Measurements from ENCODE around the gene YAF2.

DNA sequence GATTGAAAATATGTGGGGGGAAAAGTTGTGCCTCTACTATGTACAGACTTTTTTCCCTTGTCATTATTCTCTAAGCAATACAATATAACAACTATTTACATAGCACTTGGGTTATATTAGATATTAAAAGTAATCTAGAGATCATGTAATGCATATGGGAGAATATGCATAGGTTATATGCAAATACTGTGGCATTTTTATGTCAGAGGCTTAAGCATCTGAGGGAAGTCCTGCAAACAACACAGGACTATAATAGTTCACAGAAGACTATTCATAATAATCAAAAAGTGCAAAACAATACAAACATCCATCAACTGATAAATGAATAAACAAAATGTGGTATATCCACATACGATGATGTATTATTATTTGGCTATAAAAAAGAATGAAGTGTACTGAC lies 33.7 kb downstream of the YAF2 start:
- TF ChIP-seq, protein P1, sequence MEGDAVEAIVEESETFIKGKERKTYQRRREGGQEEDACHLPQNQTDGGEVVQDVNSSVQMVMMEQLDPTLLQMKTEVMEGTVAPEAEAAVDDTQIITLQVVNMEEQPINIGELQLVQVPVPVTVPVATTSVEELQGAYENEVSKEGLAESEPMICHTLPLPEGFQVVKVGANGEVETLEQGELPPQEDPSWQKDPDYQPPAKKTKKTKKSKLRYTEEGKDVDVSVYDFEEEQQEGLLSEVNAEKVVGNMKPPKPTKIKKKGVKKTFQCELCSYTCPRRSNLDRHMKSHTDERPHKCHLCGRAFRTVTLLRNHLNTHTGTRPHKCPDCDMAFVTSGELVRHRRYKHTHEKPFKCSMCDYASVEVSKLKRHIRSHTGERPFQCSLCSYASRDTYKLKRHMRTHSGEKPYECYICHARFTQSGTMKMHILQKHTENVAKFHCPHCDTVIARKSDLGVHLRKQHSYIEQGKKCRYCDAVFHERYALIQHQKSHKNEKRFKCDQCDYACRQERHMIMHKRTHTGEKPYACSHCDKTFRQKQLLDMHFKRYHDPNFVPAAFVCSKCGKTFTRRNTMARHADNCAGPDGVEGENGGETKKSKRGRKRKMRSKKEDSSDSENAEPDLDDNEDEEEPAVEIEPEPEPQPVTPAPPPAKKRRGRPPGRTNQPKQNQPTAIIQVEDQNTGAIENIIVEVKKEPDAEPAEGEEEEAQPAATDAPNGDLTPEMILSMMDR (IDR thresholded peaks at IDR 0.05), result no peak
- TF ChIP-seq POLR2A (IDR thresholded peaks at IDR 0.05), result no peak
